Brain pericyte (primary cell): ENCODE results near the gene DHX35.

Source experiments
- DNase-seq: peaks from one replicate; pipeline ENCODE4 v3.0.0-alpha.2; 2012; ENCODE audit warnings: low read depth, low spot score

DHX35 gene

GRCh38 chr20:39019805-39020325, 57.7 kb downstream of the DHX35 start:
- no peak for DNase-seq

- no peak for DNase-seq
Observed at GRCh38 chr20:39021748-39022147, 59.6 kb downstream of the DHX35 start.

GRCh38 chr20:39025883-39026282, 63.7 kb downstream of the DHX35 start:
- DNase-seq: no peak

GRCh38 chr20:39029364-39029763, 67.2 kb downstream of the DHX35 start:
- no peak for DNase-seq

GRCh38 chr20:39032997-39033396, 70.9 kb downstream of the DHX35 start:
- no peak for DNase-seq

GRCh38 chr20:39036011-39036410, 73.9 kb downstream of the DHX35 start:
- DNase-seq: no peak

GRCh38 chr20:39036851-39037250, 74.7 kb downstream of the DHX35 start:
- no peak for DNase-seq

- no peak for DNase-seq
Observed at GRCh38 chr20:39038047-39038446, 75.9 kb downstream of the DHX35 start.

GRCh38 chr20:39038495-39038894, 76.4 kb downstream of the DHX35 start:
- no peak for DNase-seq

GRCh38 chr20:39039261-39039660, 77.1 kb downstream of the DHX35 start:
- no peak for DNase-seq

- no peak for DNase-seq
Observed at GRCh38 chr20:39040116-39040515, 78.0 kb downstream of the DHX35 start.

GRCh38 chr20:39041067-39041466, 78.9 kb downstream of the DHX35 start:
- DNase-seq: no peak

GRCh38 chr20:39042279-39043150, 80.4 kb downstream of the DHX35 start:
- DNase-seq: no peak

GRCh38 chr20:39044501-39044900, 82.4 kb downstream of the DHX35 start:
- no peak for DNase-seq

- no peak for DNase-seq
Observed at GRCh38 chr20:39045676-39046075, 83.5 kb downstream of the DHX35 start.

GRCh38 chr20:39047417-39047985, 85.4 kb downstream of the DHX35 start:
- no peak for DNase-seq

- no peak for DNase-seq
Observed at GRCh38 chr20:39048000-39048696, 86.0 kb downstream of the DHX35 start.

- DNase-seq: no peak
Observed at GRCh38 chr20:39049148-39049547, 87.0 kb downstream of the DHX35 start.

GRCh38 chr20:39049684-39050554, 87.8 kb downstream of the DHX35 start:
- no peak for DNase-seq

- no peak for DNase-seq
Observed at GRCh38 chr20:39050555-39050902, 88.4 kb downstream of the DHX35 start.

GRCh38 chr20:39052676-39053075, 90.5 kb downstream of the DHX35 start:
- DNase-seq: no peak

- no peak for DNase-seq
Observed at GRCh38 chr20:39057143-39057542, 95.0 kb downstream of the DHX35 start.
